Measurements from ENCODE around the gene CDRT4. TPM values are rescaled to one million over a fixed set of nuclear protein-coding genes. Genes with fewer than 3 reads are reported as not detected.

CDRT4 gene
- total and polyA plus RNA-seq, 10 of the 15 experiments (the other 5 are each of a cell fraction or from before 2014, with no cell fraction given) = 0.11 to 1.3 (median 0.51) TPM; not detected in 3

- BruUV-seq (replicated peaks) = no TSS peak
- Histone ChIP-seq H3K4me1 (ENCODE audit: control insufficient read depth, insufficient read depth, low read length) (no peaks in the 10 kb centered on the region), H3K9me3 (replicated peaks; ENCODE audit: control insufficient read depth, insufficient read depth, low read length) (no peaks in the 10 kb centered on the region; the same call in 2 of the 3 replicates), H3K36me3 (ENCODE audit: control insufficient read depth in 2 of 2, insufficient read depth in 2 of 2, low read length in 1 of 2) (no peaks in the 10 kb centered on the region), H3K27ac (ENCODE audit: control insufficient read depth, insufficient read depth) (no peak overlapping the region), H2AFZ (ENCODE audit: control insufficient read depth, low read depth, low read length) (no peak overlapping the region), H3K27me3 (replicated peaks in 1 of 2; ENCODE audit: control insufficient read depth in 2 of 2, insufficient read depth in 2 of 2, low read length in 1 of 2) (no peaks in the 10 kb centered on the region), H4K20me1 (ENCODE audit: control insufficient read depth, insufficient read depth) (no peaks in the 10 kb centered on the region), H3K4me2 (ENCODE audit: control insufficient read depth, insufficient read depth) (no peak overlapping the region), H3K79me2 (ENCODE audit: control insufficient read depth, insufficient read depth, low read length) (no peaks in the 10 kb centered on the region), H3K4me3 (no peak overlapping the region), H3K9ac (ENCODE audit: control insufficient read depth, insufficient read depth, low read length) (no peak overlapping the region)
- no peak for TF ChIP-seq BMI1 (IDR thresholded peaks at IDR 0.05; ENCODE audit: borderline replicate concordance)
- in situ Hi-C loops (cut with MboI) = no loop called here
- ChIA-PET RAD21 (ENCODE audit: unreplicated experiment) (no interaction called here), SMC1A (ENCODE audit: uncharacterized antibody, unreplicated experiment) (no interaction called here), POLR2A (no interaction called here), CTCF (no interaction called here)
- FAIRE-seq (no peak), ATAC-seq (no peak), DNase-seq (ENCODE audit: low read depth, low spot score) (no peak)
- WGBS (ENCODE audit: insufficient coverage, insufficient replicate concordance, low lambda C conversion rate, missing lambda C conversion rate) = 21% methylated on average over 4 of the region's 4 CpGs
- intact Hi-C loops (cut with micrococcal nuclease; ENCODE audit: unreplicated experiment) = no loop called here
Measured at GRCh38 chr17:15441315-15441714, 26.1 kb downstream of the CDRT4 start.

DNA sequence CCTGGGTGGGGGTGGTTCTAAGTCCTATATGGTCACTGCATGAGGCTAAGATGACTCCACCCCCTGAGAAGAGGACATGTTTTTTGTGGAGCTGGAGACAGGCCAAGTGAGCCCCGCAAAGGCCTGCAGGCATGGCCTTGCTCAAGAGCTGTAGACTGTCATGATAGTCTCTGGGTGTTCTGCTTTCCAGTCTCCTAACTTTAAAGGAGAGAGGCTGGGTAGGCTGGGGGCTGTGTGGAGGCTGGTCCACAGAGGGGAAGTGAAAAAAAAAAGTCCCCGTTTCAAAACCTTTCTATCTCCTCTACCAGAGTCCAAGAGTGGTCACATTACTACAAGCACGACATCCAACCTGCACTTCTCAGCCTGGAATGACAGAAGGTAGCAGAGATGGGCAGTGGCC lies 27.1 kb downstream of the CDRT4 start:
- Histone ChIP-seq H3K36me3 (ENCODE audit: control insufficient read depth in 2 of 2, insufficient read depth in 2 of 2, low read length in 1 of 2) (no peaks in the 10 kb centered on the region), H3K4me1 (ENCODE audit: control insufficient read depth, insufficient read depth, low read length) (no peaks in the 10 kb centered on the region), H2AFZ (ENCODE audit: control insufficient read depth, low read depth, low read length) (no peak overlapping the region), H3K27me3 (replicated peaks in 1 of 2; ENCODE audit: control insufficient read depth in 2 of 2, insufficient read depth in 2 of 2, low read length in 1 of 2) (no peaks in the 10 kb centered on the region), H3K9ac (ENCODE audit: control insufficient read depth, insufficient read depth, low read length) (no peak overlapping the region), H3K79me2 (ENCODE audit: control insufficient read depth, insufficient read depth, low read length) (no peaks in the 10 kb centered on the region), H3K4me2 (ENCODE audit: control insufficient read depth, insufficient read depth) (no peak overlapping the region), H4K20me1 (ENCODE audit: control insufficient read depth, insufficient read depth) (no peaks in the 10 kb centered on the region), H3K9me3 (replicated peaks; ENCODE audit: control insufficient read depth, insufficient read depth, low read length) (no peaks in the 10 kb centered on the region; the same call in 2 of the 3 replicates), H3K4me3 (no peak overlapping the region), H3K27ac (ENCODE audit: control insufficient read depth, insufficient read depth) (no peak overlapping the region)
- ATAC-seq (no peak), FAIRE-seq (no peak), DNase-seq (ENCODE audit: low read depth, low spot score) (no peak)
- in situ Hi-C loops (cut with MboI) (no loop called here), intact Hi-C loops (cut with micrococcal nuclease; ENCODE audit: unreplicated experiment) (no loop called here)
- no TSS peak for BruUV-seq (replicated peaks)
- CTCF ChIA-PET = no interaction called here
- RAD21 ChIA-PET (ENCODE audit: unreplicated experiment) = no interaction called here
- WGBS (ENCODE audit: insufficient coverage, insufficient replicate concordance, low lambda C conversion rate, missing lambda C conversion rate) = 34% methylated on average over 3 of the region's 3 CpGs
- SMC1A ChIA-PET (ENCODE audit: uncharacterized antibody, unreplicated experiment) = no interaction called here
- TF ChIP-seq RELA (IDR thresholded peaks at IDR 0.05; ENCODE audit: borderline replicate concordance, partially characterized antibody) (no peak), JUNB (IDR thresholded peaks at IDR 0.05) (no peak), ZNF217 (IDR thresholded peaks at IDR 0.05) (no peak), TCF3 (IDR thresholded peaks at IDR 0.05; ENCODE audit: borderline replicate concordance, insufficient read depth, low read depth, low read length) (no peak), ZBED1 (IDR thresholded peaks at IDR 0.05; ENCODE audit: borderline replicate concordance) (no peak), LARP7 (IDR thresholded peaks at IDR 0.05) (no peak), PBX3 (IDR thresholded peaks at IDR 0.05; ENCODE audit: insufficient replicate concordance, low read depth, low read length) (no peak), BCL3 (IDR thresholded peaks at IDR 0.05; ENCODE audit: borderline replicate concordance, insufficient read depth, low read depth, low read length, poor library complexity, severe bottlenecking) (no peak), MAX (IDR thresholded peaks at IDR 0.05; ENCODE audit: low read depth, low read length) (no peak)
- POLR2A ChIA-PET = no interaction called here
